RWPE2 (cell line): ENCODE results near the gene MSRB1.

Experiments used
- ATAC-seq: fragments of 200-7000 bp; cut with Tn5 transposase; 3 replicates; pipeline ENCODE4 v1.9.1; 2021; ENCODE audit warnings: low read depth
- DNase-seq: peaks from one replicate; pipeline ENCODE4 v3.0.0-alpha.2; 2020; ENCODE audit warnings: low spot score
- H3K27ac ChIP-seq: fragments of 450-650 bp; 2 replicates; pipeline ENCODE4 v1.5.1; 2017; ENCODE audit warnings: mild to moderate bottlenecking; ENCODE audit not compliant: poor library complexity, severe bottlenecking
- H3K27me3 ChIP-seq: fragments of 250-450 bp; sonication (Bioruptor Pico); 2 replicates; pipeline ENCODE4 v1.5.1; 2021; ENCODE audit warnings: mild to moderate bottlenecking, moderate library complexity; ENCODE audit not compliant: insufficient read depth, poor library complexity, severe bottlenecking
- H3K36me3 ChIP-seq: fragments of 250-450 bp; sonication (Bioruptor Pico); 2 replicates; pipeline ENCODE4 v1.5.1; 2020; ENCODE audit warnings: low read depth, mild to moderate bottlenecking, moderate library complexity
- H3K4me1 ChIP-seq: fragments of 250-450 bp; sonication (Bioruptor Pico); 2 replicates; pipeline ENCODE4 v1.5.1; 2021; ENCODE audit warnings: mild to moderate bottlenecking, moderate library complexity; ENCODE audit not compliant: insufficient read depth, poor library complexity, severe bottlenecking
- H3K4me3 ChIP-seq: fragments of 250-450 bp; sonication (Bioruptor Pico); 2 replicates; pipeline ENCODE4 v1.5.1; 2021; ENCODE audit warnings: mild to moderate bottlenecking, moderate library complexity; ENCODE audit not compliant: severe bottlenecking
- H3K9me3 ChIP-seq: fragments of 250-450 bp; sonication (Bioruptor Pico); 2 replicates; pipeline ENCODE4 v1.5.1; 2021; ENCODE audit warnings: mild to moderate bottlenecking, moderate library complexity; ENCODE audit not compliant: severe bottlenecking
- TF ChIP-seq, protein P1 (sequence below): fragments of 450-650 bp; IDR thresholded peaks from one replicate; pipeline ENCODE4 v1.5.1; 2017; ENCODE audit warnings: mild to moderate bottlenecking, moderate library complexity; ENCODE audit not compliant: poor library complexity, severe bottlenecking

MSRB1 gene

DNA sequence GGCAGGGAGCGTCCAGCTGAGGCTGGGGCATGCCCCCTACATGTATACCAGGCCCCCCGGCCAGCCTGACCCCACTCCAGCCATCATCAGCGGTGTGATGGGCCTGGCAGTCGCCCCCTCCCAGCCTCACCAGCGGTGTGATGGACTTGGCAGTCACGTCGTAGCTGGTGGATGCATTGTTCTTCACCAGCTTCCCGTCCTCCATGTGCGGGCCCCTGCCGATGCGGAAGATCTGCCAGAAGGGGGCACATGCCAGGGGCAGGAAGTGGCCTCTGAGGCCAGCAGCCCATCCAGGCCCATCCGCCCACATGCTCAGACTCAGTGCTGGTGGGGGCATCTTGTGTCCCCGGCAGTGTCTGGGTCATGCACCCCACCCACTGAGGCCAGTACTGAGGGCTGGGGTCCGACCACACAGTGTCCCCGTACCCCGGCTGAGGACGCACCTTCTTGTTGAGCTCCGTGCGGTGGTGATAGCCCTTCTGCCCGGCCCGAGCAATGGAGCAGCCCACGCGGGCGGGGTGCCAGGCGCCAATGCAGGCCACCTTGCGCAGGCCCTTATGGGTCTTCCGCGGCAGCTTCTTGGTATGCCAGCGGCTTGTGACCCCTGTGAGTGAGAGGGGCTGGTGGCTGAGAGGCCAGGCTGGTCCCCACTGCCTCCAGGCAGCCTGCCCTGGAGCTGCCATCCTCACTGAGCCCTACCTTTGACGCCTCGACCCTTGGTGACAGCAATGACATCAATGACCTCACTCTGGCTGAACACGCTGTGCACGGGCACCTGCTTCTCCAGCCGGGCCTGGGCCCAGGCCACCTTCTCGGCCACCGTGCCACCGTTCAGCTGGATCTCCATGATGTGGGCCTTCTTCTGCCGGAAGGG is 3.7 kb upstream of the MSRB1 start:
- H3K9me3 ChIP-seq, result no peaks in the 10 kb centered on the region
- TF ChIP-seq, protein P1, sequence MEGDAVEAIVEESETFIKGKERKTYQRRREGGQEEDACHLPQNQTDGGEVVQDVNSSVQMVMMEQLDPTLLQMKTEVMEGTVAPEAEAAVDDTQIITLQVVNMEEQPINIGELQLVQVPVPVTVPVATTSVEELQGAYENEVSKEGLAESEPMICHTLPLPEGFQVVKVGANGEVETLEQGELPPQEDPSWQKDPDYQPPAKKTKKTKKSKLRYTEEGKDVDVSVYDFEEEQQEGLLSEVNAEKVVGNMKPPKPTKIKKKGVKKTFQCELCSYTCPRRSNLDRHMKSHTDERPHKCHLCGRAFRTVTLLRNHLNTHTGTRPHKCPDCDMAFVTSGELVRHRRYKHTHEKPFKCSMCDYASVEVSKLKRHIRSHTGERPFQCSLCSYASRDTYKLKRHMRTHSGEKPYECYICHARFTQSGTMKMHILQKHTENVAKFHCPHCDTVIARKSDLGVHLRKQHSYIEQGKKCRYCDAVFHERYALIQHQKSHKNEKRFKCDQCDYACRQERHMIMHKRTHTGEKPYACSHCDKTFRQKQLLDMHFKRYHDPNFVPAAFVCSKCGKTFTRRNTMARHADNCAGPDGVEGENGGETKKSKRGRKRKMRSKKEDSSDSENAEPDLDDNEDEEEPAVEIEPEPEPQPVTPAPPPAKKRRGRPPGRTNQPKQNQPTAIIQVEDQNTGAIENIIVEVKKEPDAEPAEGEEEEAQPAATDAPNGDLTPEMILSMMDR, result no peak
- H3K4me1 ChIP-seq, result peaks cover 18% of the 10 kb centered on the region
- no peak for ATAC-seq
- no peak overlapping the region for H3K27ac ChIP-seq
- H3K4me3 ChIP-seq, result no peak overlapping the region
- no peaks in the 10 kb centered on the region for H3K36me3 ChIP-seq
- H3K27me3 ChIP-seq, result no peaks in the 10 kb centered on the region
- DNase-seq, result peak; percentile 71

DNA sequence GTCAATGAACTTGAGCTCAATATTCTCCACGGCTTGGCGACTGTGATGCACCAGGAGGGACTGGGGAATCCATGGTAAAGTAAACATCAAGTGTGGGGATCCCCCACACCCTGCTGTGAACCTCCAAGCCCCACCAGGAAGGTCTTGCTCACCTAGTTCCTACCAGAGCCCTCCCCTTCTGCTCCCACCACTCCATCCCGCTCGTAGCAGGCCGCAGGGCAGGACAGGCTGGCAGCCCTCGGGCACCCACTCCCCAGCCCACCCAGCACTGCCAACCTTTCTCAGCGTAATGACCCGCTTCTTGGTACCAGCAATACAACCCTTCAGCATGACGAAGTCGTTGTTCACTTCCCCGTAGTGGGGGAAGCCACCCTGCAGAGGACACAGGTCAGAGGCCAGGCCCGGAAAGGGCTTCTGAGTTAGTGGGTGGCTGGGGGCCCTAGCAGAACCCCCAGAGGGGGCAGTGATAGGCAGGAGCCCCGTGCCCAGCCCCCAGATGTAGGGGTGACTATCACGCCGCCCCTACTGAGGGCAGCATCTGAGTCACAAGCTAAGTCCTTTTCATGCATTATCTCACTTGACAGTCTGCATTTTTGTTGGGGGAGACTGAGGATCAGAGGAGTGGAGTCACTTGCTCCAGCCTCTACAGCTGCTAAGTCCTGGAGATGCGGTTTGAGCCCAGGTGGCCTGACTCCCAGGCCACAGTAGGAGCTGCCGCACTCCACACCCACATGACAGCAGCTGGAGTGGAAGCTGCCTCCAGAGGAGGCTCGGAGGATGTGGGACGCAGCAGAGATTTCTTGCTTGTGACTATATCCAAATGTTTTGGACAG is 2.8 kb upstream of the MSRB1 start:
- TF ChIP-seq, protein P1, result no peak
- Histone ChIP-seq H3K27me3 (no peaks in the 10 kb centered on the region), H3K4me1 (peaks cover 17% of the 10 kb centered on the region), H3K36me3 (no peaks in the 10 kb centered on the region; the same call in 1 of the 2 replicates), H3K9me3 (no peaks in the 10 kb centered on the region), H3K4me3 (no peak overlapping the region), H3K27ac (no peak overlapping the region)
- DNase-seq (no peak), ATAC-seq (no peak)

DNA sequence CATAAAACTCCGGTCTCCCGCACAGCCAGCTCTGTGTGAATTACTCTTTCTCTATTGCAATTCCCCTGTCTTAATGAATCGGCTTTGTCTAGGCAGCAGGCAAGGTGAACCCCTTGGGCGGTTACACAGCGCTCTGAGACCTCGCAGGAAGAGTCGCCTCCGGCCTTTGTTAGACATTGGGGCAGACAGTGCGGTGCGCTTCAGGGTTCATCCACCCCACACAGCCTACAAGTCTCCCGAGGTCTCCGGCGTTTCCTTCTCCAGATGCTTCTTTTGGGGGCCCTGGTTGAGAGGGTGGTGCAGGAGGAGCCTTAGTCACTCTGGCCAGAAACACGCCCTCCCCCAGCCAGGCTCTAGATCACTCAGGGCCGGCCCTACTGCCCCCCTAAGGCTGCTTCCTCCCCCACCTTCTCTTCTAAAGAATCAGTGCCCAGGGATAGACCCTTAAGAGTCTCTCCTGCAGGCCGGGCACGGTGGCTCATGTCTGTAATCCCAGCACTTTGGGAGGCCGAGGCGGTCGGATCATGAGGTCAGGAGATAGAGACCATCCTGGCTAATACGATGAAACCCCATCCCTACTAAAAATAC is 1.7 kb upstream of the MSRB1 start:
- no peaks in the 10 kb centered on the region for H3K9me3 ChIP-seq
- peaks cover 10% of the 10 kb centered on the region for H3K4me1 ChIP-seq
- peak; percentile 42 for DNase-seq
- no peak overlapping the region for H3K27ac ChIP-seq
- peaks cover 6% of the 10 kb centered on the region; the same call in 1 of the 2 replicates for H3K36me3 ChIP-seq
- no peak overlapping the region for H3K4me3 ChIP-seq
- TF ChIP-seq, protein P1, result no peak
- no peaks in the 10 kb centered on the region for H3K27me3 ChIP-seq
- no peak for ATAC-seq

DNA sequence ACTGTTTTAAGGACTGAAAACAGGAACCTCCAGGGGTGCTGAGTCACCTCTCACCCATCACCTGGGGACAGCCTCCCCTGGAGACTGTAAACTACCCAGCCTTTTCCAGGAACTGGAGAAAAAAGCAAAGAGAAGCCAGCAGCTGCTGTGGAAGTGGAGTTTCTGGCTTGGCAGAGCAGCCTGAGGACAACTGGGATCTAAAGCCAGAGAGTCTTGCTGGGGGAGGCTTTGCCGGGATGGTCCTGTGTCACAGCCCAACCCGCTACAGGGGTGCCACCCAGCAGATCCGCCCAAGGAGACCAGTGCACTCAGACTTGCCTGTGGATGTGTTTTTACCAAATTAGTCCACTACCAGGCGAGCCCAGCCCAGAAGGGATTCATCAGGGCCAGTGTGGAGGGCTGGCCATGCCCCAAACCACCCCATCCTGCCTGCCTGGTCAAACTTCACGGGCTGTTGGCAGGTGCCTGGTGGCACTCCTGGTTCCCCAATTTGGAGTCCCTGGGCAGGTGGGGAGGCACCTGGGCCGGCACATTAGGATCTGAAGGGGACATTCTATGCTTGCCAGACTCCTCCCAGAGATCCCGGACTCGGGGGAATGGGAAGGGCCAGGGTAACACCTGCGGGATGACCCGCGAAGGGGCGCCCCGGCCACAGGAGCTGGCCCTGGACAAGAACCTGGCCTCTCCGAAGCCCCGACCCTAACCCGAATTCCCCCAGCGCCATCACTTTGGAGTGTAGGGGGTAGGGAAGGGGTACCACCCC is 771 bp downstream of the MSRB1 start:
- TF ChIP-seq, protein P1, result no peak
- H3K4me3 ChIP-seq, result peak overlapping the region; percentile 85
- H3K27ac ChIP-seq, result peak overlapping the region; percentile 12
- peak; percentile 57 for DNase-seq
- peaks cover 10% of the 10 kb centered on the region for H3K4me1 ChIP-seq
- ATAC-seq, result no peak
- H3K36me3 ChIP-seq, result peaks cover 6% of the 10 kb centered on the region; the same call in 1 of the 2 replicates
- no peaks in the 10 kb centered on the region for H3K9me3 ChIP-seq
- no peaks in the 10 kb centered on the region for H3K27me3 ChIP-seq
